Omental fat pad (tissue), 4 donors: ENCODE measurements around the gene C1orf198. TPM values are rescaled to one million over a fixed set of nuclear protein-coding genes. Genes with fewer than 3 reads are reported as not detected.
"Not testable (repeated sequence)": the region's sequence is repeated elsewhere in the genome, so short reads cannot be mapped to it uniquely, and the experiment has no call there.

Experiments
- ATAC-seq: fragments of 150-250 bp; one replicate; pipeline ENCODE4 v1.9.1; 2016; ENCODE audit warnings: mild to moderate bottlenecking, moderate library complexity; ENCODE audit not compliant: low FRiP score
- DNase-seq: peaks from one replicate; pipeline ENCODE4 v3.0.0-alpha.2; 2019; ENCODE audit warnings: low spot score
- total RNA-seq, 4 donors: library from RNA; depleted of rRNA; stranded (reverse); fragments of >200 nt; gene quantifications; one replicate each; pipeline ENCODE4 v1.1.0, GENCODE V29; 2016
- TF ChIP-seq, protein P1 (sequence below), 3 donors: fragments of 450-650 bp; IDR thresholded peaks; one replicate each; pipeline ENCODE4 v1.5.1; 2016 to 2017; ENCODE audit warnings: antibody characterized with exemption in 3 of 3, mild to moderate bottlenecking in 3 of 3, moderate library complexity in 2 of 3

C1orf198 gene
- total RNA-seq, 4 donors from 2014 or later, result 32.8 to 98.4 (median 63.2) TPM

DNA sequence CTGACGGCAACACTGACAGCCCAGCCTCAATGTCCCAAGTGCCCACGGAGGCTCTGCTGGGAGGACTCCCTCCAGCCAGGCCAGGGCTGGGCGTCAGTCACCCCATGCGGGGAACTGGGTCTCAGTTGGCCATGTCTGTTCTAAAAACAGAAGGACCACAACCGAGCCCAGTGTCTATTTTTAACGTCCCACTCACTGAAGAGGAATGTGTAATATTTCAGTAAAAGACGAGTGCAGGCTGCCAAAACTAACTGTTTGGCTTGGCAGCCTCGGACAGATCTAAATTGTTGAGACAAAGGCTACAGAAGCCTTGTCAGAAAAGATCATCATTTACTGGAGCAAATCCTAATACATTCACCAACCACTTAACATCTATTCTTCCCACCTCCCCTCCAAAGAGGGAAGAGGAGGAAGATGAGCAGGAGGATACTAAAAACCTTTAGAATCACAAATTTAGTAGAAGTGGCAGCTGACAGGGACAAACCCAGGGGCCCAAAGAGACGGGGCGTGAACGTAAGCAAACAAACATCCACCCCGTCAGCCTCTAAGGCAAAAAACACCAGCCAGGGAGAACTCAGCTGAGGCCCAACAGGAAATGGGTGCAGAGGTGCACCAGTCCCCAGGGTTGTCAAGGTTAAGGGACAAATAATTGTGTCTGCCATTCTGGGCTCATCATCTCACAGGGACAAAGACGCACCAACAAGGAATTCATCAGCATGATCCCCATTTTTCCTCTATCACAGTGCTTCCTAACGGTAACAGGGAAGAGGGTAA, 18.7 kb downstream of the C1orf198 start:
- ATAC-seq, result peak; percentile 84
- no peak for DNase-seq
- TF ChIP-seq, protein P1, sequence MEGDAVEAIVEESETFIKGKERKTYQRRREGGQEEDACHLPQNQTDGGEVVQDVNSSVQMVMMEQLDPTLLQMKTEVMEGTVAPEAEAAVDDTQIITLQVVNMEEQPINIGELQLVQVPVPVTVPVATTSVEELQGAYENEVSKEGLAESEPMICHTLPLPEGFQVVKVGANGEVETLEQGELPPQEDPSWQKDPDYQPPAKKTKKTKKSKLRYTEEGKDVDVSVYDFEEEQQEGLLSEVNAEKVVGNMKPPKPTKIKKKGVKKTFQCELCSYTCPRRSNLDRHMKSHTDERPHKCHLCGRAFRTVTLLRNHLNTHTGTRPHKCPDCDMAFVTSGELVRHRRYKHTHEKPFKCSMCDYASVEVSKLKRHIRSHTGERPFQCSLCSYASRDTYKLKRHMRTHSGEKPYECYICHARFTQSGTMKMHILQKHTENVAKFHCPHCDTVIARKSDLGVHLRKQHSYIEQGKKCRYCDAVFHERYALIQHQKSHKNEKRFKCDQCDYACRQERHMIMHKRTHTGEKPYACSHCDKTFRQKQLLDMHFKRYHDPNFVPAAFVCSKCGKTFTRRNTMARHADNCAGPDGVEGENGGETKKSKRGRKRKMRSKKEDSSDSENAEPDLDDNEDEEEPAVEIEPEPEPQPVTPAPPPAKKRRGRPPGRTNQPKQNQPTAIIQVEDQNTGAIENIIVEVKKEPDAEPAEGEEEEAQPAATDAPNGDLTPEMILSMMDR (IDR thresholded peaks at IDR 0.05), result no peak

DNA sequence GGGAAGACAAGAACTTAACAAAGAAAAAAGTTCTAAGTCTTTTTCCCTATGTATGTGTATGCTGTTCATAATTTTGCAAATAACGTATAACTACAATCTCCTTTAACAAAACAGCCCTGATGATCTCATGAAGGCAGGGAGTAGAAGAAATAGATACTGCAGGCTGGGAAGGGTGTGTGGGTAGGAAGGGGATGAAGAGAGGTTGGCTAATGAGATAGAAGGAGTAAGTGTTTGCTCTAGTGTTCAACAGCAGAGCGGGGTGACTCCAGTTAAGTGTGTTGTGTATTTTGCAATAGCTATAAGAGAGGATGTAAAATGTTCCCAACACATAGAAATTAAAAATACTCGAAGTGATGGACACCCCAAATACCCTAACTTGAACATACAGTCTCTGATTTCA, 20.1 kb downstream of the C1orf198 start:
- no peak for ATAC-seq
- DNase-seq, result no peak
- TF ChIP-seq, protein P1 (IDR thresholded peaks at IDR 0.05), result no peak

DNA sequence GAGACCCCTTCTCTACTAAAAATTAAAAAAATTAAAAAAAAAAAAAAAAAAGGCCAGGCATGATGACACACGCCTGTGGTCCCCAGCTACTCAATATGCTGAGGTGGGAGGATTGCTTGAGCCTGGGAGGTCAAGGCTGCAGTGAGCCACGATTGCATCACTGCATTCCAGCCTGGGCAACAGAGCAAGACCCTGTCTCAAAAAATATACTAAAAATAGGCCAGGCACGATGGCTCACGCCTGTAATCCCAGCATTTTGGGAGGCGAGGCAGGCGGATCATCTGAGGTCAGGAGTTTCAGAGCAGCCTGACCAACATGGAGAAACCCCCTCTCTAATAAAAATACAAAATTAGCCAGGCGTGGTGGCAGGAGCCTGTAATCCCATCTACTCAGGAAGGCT, 23.1 kb downstream of the C1orf198 start:
- not testable (repeated sequence) for ATAC-seq, DNase-seq

DNA sequence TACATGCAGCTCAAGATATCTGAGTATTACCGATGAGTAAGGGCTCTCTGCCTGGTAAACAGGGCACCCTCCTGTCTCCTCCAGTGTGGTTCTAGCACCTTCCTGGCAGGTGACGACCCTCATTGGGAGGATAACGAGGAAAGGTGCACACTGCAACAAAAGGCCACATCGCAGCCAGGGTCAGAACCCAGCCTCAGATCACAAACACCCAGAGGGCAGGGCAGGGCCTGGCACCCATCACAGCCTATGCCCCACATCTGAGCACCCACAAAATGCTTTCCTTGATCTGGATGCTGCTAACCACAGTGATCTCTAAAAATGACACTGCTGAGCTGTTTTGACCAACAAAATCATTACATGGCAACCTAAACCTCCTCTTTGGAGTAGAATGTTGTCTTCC, 23.8 kb downstream of the C1orf198 start:
- ATAC-seq (no peak), DNase-seq (no peak)
- TF ChIP-seq, protein P1 (IDR thresholded peaks at IDR 0.05), result no peak

DNA sequence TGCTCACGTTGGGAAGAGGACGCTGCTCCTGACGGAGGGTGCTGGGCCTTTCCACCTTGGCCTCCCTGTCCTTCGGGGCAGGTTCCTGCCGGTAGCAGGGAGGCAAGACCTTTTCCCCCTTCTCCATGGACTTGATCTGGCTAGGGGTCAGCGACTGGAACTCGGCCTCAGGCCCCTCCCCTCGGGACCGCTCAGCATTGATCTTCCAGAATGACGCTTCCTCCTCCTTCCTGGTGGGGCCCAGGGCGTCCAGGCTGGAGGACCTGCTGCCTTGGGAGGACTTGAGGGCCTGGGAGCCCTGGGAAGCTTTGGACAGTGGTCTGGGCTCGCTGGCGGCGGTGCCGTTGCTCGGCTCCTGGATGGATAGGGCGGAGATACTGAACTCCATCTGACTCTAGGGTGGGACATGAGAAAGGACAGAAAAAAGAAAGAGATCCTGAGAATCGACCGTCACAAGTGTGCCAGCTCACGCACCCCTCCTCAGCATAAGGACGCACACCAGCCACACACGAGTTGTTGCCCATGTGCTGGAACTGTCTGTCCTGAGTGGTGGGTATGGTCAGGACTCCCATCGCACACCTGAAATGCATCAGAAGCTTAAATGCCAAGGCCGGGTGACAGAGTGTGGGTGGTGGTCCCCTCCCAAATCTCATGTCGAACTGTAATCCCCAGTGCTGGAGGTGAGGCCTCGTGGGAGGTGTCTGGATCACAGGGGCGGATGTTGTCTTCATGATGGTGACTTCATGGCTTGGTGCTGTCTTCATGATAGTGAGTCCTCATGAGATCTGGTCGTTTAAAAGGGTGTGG, 24.6 kb downstream of the C1orf198 start:
- DNase-seq, result no peak
- no peak for ATAC-seq
- TF ChIP-seq, protein P1 (IDR thresholded peaks at IDR 0.05), result no peak

DNA sequence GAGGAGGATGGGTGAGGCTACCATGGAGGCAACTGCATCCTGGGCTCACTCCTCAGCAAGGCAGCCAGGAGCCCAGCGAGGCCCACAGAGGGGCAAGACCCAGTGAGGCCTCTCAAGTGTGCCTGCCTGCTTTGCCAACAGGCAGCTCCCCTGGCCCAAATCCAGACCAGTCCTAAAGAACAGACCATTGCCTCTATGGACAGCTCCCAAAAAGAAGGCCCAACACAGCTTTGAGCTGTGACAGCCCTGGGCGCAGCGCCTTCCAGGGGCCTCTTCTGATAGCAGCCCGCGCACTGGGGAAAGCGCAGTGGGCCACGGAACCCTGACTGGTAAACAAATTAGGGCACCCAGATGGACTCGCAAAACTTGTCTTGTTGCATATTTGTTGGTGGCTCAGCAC, 25.5 kb downstream of the C1orf198 start:
- ATAC-seq (no peak), DNase-seq (no peak)
- TF ChIP-seq, protein P1 (IDR thresholded peaks at IDR 0.05), result no peak

DNA sequence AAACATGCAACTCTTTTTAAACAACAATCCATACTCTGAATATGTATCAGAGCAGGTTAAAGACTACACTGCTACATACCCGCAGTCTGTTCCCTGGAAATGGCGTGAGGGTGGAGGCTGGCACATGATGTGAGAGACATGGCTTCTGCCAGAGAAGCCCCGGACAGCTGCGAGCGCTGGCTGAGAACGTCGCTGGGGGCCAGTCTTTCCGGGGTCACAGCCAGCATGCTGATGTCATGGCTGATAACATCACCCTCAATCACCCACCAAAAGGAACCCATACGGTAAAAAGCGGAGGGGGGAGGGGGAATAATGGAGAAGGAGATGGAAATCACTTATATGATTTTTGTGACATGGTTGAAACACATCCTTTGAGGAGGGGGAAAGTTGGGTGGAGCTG, 29.1 kb downstream of the C1orf198 start:
- ATAC-seq, result no peak
- TF ChIP-seq, protein P1 (IDR thresholded peaks at IDR 0.05), result no peak
- no peak for DNase-seq
